ENCODE measurements around the gene A4GNT. TPM values are rescaled to one million over a fixed set of nuclear protein-coding genes. Genes with fewer than 3 reads are reported as not detected.

Gene A4GNT
- total RNA-seq = not detected

DNA sequence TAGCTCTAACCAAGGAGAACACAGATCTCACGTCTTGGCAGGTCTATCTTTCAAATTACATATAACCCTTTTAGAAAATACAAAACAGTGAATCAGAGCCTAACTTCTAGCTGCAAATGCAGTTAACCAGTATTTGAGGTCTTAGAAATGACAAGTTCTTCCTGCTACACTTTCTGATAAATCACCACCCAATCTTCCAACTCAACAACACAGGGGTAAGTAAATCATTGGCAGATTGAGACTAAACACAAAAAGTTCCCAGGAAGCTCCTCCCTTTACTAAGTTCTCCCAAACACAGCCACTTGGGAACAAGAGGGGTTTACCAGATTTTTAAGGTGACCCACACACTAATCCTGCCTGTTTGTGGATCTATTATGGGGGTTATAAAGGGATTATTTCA lies at the start of gene A4GNT:
Gene A4GNT (minus strand): TSS at position 152 of the 400 bp plus-strand sequence. CDS start 1,134 bp downstream, outside the sequence.
- TF ChIP-seq, protein P1, sequence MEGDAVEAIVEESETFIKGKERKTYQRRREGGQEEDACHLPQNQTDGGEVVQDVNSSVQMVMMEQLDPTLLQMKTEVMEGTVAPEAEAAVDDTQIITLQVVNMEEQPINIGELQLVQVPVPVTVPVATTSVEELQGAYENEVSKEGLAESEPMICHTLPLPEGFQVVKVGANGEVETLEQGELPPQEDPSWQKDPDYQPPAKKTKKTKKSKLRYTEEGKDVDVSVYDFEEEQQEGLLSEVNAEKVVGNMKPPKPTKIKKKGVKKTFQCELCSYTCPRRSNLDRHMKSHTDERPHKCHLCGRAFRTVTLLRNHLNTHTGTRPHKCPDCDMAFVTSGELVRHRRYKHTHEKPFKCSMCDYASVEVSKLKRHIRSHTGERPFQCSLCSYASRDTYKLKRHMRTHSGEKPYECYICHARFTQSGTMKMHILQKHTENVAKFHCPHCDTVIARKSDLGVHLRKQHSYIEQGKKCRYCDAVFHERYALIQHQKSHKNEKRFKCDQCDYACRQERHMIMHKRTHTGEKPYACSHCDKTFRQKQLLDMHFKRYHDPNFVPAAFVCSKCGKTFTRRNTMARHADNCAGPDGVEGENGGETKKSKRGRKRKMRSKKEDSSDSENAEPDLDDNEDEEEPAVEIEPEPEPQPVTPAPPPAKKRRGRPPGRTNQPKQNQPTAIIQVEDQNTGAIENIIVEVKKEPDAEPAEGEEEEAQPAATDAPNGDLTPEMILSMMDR (IDR thresholded peaks at IDR 0.05) = no peak
- TF ChIP-seq POLR2A (IDR thresholded peaks at IDR 0.05) = no peak
- DNase-seq = no peak
- H3K27ac ChIP-seq = no peak within 1 kb of the TSS

DNA sequence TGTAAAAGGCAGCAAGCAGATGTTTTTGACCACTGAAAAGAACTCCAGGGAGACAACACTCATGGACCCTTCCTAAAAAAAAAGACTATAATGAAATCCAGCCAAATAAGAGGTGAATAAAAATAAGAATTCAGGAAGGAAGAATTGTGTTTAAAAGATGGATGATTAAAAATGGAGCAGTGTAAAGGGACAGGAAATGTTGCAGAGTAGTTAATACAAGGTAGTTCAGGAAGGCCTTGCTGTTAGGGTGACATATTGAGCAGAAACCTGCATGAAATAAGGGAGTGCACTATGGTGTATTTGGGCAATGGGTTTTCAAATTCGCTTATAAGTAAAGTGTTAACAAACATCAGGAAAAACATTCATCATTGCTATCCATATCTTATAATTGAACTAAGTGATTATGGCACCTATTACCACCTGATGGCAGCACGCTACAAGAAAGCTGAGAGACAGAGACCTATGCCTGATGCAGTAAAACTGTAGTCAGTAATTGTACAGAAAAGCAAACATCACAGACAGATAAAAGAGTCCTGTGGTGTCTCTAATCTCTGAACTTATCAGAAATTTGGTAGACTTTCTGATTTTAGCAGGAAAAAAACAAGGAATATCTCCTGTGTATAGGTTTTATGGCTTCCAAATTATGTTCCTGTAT lies 48.3 kb upstream of the A4GNT start:
- Histone ChIP-seq H3K27ac (no peak overlapping the region), H3K4me3 (no peak overlapping the region), H3K9me3 (no peaks in the 10 kb centered on the region)

More for the DNA sequence above, at the start of gene A4GNT:
- no peaks in the 10 kb centered on the region for H3K36me3 ChIP-seq
- no peak within 1 kb of the TSS for H3K4me3 ChIP-seq
- H3K27me3 ChIP-seq = no peaks in the 10 kb centered on the region
- no peaks in the 10 kb centered on the region for H3K9me3 ChIP-seq
- no peaks in the 10 kb centered on the region for H3K4me1 ChIP-seq

DNA sequence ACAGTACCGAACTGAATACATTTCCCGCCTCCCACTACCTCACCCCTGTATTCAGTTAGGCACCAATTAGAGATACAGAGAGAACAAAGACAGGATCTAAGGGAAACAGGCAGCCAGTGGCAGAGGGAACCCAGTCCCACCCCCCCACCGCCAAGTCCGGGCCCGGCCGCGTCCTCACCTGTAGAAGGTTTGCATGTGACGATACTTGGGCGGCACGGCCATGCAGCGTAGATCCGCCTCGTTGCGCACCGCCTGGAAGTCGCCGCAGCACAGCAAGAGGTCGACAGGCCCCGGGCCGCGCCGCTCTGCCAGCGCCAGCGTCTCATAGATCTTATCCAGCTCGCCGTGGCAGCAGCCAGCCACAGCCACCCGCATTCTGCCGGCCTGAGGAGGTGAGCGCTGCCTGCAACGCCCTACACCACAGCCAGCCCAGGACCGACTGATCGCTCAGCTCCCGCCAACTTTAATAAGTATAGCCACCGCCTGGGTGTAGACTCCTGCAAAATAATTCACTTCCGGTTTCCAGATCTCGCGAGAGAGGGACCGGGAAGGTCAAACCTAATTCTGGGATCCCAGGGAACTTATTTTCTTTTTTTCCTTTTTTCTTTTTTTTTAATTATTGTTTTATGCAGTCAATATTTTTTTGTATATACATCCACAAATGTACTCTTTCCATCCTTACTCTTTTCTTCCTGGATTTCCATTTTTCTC lies 42.4 kb upstream of the A4GNT start, which contains the start of gene DBR1:
Gene DBR1 (minus strand): TSS at position 501 of the 711 bp plus-strand sequence. CDS start 126 bp downstream, at position 375.
- Histone ChIP-seq H3K9me3 (no peaks in the 10 kb centered on the region), H3K4me3 (peak within 1 kb of the TSS; percentile 65 to 96 (median 70)), H3K4me1 (peaks cover 0 to 16% (median 0%) of the 10 kb centered on the region in 4 donors), H3K27ac (peak within 1 kb of the TSS; percentile 69 to 91 (median 82)), H3K27me3 (no peaks in the 10 kb centered on the region), H3K36me3 (peaks cover 0 to 16% (median 0%) of the 10 kb centered on the region in 3 donors)
- peak; percentile 79 to 81 for TF ChIP-seq POLR2A (IDR thresholded peaks at IDR 0.05)
- TF ChIP-seq, protein P1 (IDR thresholded peaks at IDR 0.05) = peak in 2 of 6 experiments; percentile 12 to 16
- DNase-seq = peak; percentile 84 to 92 (median 86)

More for the DNA sequence above, 48.3 kb upstream of the A4GNT start:
- H3K4me1 ChIP-seq = no peaks in the 10 kb centered on the region
- TF ChIP-seq, protein P1 (IDR thresholded peaks at IDR 0.05) = peak in 4 of 6 experiments; percentile 39 to 77 (median 60)
- TF ChIP-seq POLR2A (IDR thresholded peaks at IDR 0.05) = no peak
- peak in 1 of 3 donors; percentile 68 for DNase-seq
- H3K36me3 ChIP-seq = no peaks in the 10 kb centered on the region
- H3K27me3 ChIP-seq = no peaks in the 10 kb centered on the region

DNA sequence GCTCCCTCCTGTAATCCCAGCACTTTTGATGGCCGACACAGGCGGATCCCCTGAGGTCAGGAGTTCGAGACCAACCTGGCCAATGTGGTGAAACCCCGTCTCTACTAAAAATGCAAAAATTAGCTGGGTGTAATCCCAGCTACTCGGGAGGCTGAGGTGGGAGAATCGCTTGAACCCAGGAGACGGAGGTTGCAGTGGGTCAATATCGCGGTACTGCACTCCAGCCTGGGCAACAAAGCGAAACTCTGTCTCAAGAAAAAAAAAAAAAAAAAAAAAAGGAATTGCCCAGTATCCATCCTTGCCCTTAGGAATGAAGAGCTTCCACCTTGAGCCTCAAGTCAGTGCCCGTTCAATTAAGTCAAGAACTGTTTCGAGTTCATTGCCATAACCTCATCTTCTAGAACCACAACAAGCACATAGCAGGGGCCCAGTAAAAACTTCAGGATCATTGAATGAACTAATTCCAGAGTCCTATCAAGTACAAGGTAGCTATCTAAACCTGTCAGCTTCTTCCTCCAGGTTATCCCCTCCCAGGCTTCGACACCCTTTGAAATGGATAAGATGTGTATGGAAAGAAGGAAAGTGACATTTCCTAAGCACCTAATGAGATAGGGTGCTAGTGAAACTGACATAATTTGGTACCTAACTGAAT lies 41.7 kb upstream of the A4GNT start:
- TF ChIP-seq, protein P1 (IDR thresholded peaks at IDR 0.05) = no peak
- TF ChIP-seq POLR2A (IDR thresholded peaks at IDR 0.05) = no peak
- H3K27me3 ChIP-seq = no peaks in the 10 kb centered on the region
- H3K9me3 ChIP-seq = no peaks in the 10 kb centered on the region
- peak overlapping the region; percentile 65 to 96 (median 70) for H3K4me3 ChIP-seq
- H3K36me3 ChIP-seq = peaks cover 0 to 21% (median 0%) of the 10 kb centered on the region in 3 donors
- H3K27ac ChIP-seq = peak overlapping the region; percentile 69 to 91 (median 82)
- H3K4me1 ChIP-seq = peaks cover 0 to 16% (median 0%) of the 10 kb centered on the region in 4 donors
- DNase-seq = no peak

DNA sequence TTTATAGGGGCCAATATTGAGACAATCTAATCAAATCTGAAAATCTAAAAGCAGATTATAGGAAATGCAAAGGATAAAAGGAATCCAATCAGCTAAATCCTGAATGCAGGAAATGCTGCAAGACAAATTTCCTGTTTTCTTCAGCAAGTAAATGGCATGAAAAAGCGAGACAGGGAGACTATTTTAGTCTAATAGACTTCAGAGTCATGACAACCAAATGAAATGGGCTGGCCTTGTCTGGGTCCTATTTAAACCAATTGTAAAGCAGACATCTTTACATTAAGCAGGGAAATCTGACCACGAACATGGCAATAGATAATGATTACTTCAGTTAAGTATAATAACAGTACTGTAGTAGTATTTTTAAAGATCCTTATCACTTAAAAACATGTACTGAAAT lies 40.4 kb upstream of the A4GNT start:
- TF ChIP-seq, protein P1 (IDR thresholded peaks at IDR 0.05) = no peak
- no peak for TF ChIP-seq POLR2A (IDR thresholded peaks at IDR 0.05)
- Histone ChIP-seq H3K4me1 (peaks cover 0 to 16% (median 0%) of the 10 kb centered on the region in 4 donors), H3K27ac (no peak overlapping the region), H3K4me3 (no peak overlapping the region), H3K36me3 (peaks cover 0 to 32% (median 0%) of the 10 kb centered on the region in 3 donors), H3K27me3 (no peaks in the 10 kb centered on the region), H3K9me3 (no peaks in the 10 kb centered on the region)
- DNase-seq = no peak

Data from Peyer's patch (tissue), 4 donors.